ENCODE data around the gene EBI3. TPM values are rescaled to one million over a fixed set of nuclear protein-coding genes. Genes with fewer than 3 reads are reported as not detected.

The EBI3 gene
- total and polyA plus RNA-seq, 2 of the 13 experiments (the other 11 are each of a cell fraction or from before 2014, with no cell fraction given) = 3.4 TPM; not detected in 1

GRCh38 chr19:4224470-4224869, 4.9 kb upstream of the EBI3 start (continued):
- TF ChIP-seq ZHX2 (IDR thresholded peaks at IDR 0.05; ENCODE audit: low read depth) (no peak), ZHX2 (CRISPR knock-in tag; IDR thresholded peaks at IDR 0.05; ENCODE audit: borderline replicate concordance) (no peak), GLMP (CRISPR knock-in tag; IDR thresholded peaks at IDR 0.05; ENCODE audit: borderline replicate concordance) (no peak), FOXO1 (CRISPR knock-in tag; IDR thresholded peaks at IDR 0.05) (no peak; the same call in 1 of the 2 replicates), IRF9 (CRISPR knock-in tag; IDR thresholded peaks at IDR 0.05; ENCODE audit: borderline replicate concordance) (no peak), MTA1 (CRISPR knock-in tag; IDR thresholded peaks at IDR 0.05; ENCODE audit: borderline replicate concordance) (peak; percentile 71; the same call in 1 of the 2 replicates), SNAPC2 (CRISPR knock-in tag; IDR thresholded peaks at IDR 0.05) (0 out of 2 replicates have a peak, but pooled peaks have one; percentile 47), DPF2 (CRISPR knock-in tag; IDR thresholded peaks at IDR 0.05; ENCODE audit: borderline replicate concordance, low read depth) (no peak), ZNF737 (CRISPR knock-in tag; IDR thresholded peaks at IDR 0.05; ENCODE audit: borderline replicate concordance) (no peak), USF2 (IDR thresholded peaks at IDR 0.05; ENCODE audit: low read depth, low read length) (no peak), USF2 (CRISPR knock-in tag; IDR thresholded peaks at IDR 0.05; ENCODE audit: borderline replicate concordance) (no peak), TBP (CRISPR knock-in tag; IDR thresholded peaks at IDR 0.05) (no peak), PRDM10 (CRISPR knock-in tag; IDR thresholded peaks at IDR 0.05; ENCODE audit: low read depth) (no peak), SRSF9 (IDR thresholded peaks at IDR 0.05; ENCODE audit: borderline replicate concordance, insufficient read depth, low read depth, low read length, poor library complexity, severe bottlenecking) (no peak), ZNF75D (CRISPR knock-in tag; IDR thresholded peaks at IDR 0.05; ENCODE audit: borderline replicate concordance) (no peak)
